ENCODE measurements around the gene CSMD2.

The CSMD2 gene

DNA sequence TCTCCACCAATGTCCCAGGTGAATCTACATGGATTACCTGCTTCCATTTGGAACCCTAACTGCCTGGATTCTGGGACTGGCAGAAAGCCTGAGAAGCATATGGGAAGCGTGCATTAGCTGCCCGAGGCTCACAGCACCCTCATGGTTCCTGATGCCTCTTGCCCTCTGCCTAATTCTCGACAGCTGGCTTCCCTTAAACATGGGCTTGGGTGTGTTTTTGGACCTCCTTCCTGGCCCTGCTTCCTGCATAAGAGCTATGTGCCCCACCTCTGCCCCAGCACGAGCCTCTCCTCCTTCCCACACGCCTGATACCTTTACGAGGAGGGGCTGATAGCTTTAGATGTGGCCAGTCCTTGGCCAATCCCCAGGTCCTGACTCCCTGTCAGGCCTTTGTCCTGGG is 453.5 kb downstream of the CSMD2 start:
- no peak for DNase-seq (ENCODE audit: extremely low read depth, low read depth)
- TF ChIP-seq, protein P1, sequence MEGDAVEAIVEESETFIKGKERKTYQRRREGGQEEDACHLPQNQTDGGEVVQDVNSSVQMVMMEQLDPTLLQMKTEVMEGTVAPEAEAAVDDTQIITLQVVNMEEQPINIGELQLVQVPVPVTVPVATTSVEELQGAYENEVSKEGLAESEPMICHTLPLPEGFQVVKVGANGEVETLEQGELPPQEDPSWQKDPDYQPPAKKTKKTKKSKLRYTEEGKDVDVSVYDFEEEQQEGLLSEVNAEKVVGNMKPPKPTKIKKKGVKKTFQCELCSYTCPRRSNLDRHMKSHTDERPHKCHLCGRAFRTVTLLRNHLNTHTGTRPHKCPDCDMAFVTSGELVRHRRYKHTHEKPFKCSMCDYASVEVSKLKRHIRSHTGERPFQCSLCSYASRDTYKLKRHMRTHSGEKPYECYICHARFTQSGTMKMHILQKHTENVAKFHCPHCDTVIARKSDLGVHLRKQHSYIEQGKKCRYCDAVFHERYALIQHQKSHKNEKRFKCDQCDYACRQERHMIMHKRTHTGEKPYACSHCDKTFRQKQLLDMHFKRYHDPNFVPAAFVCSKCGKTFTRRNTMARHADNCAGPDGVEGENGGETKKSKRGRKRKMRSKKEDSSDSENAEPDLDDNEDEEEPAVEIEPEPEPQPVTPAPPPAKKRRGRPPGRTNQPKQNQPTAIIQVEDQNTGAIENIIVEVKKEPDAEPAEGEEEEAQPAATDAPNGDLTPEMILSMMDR (IDR thresholded peaks at IDR 0.05; ENCODE audit: low read depth, low read length) = no peak

DNA sequence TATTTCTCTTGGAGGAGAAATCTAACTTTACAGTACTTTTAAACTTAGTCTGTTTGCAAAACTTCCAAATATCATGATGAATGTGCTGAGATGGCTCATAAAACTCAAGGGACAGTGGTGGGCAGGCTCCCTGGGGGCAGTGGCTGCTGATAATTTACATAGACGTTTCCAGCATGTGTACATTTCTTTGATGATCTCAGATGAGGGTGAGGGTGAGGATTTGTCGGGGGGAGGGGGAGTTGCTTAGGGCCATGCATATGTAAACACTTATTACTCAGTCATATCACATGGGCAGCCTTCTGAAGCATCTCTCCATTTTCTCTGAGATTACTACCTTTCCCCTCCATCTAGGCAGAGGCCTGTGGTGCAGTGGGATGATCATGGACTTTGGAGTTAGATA is 454.1 kb downstream of the CSMD2 start:
- DNase-seq (ENCODE audit: extremely low read depth, low read depth) = no peak
- TF ChIP-seq, protein P1 (IDR thresholded peaks at IDR 0.05; ENCODE audit: low read depth, low read length) = no peak

DNA sequence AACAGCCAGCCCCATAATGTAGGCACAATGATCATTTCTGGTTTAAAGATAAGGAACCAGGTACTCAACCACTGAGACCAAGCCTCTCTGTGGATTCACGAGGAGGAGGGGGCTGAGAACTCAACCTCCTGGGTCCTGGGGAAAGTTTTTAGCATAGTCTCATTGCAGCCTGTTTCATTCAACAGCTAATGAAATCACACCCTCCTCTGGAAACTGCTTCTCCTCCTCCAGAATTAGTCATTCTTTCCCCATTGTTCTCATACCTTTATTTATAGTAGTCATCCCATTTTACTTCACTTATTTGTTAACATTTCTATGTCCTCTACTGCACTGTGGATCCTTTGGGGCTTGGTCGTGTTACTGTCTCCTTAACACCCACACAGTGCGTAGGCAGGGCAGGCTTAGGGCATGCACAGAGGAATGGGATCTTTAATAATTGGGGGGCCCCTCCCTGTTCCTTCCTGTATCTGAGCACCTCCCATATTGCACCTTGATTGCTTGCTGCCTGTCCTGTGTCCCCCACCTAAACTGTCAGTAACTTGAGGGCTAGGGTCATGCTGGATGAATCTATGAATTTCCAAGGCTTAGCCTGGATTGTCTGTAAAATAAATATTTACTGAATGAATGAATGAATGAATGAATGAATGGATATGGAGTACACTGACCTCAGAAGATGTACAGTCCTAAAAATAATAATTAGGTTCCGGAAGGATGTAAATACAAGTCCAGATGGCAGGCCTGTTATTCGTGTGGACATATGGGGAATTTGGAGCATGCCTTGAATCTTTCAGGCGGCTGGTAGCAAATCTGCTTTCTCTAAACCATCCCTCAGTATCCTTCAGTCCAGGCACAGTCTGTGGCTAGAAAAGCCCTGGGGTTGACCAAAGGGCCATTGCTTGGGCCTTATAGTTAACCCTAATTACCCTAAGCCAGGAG is 455.0 kb downstream of the CSMD2 start:
- TF ChIP-seq, protein P1 (IDR thresholded peaks at IDR 0.05; ENCODE audit: low read depth, low read length) = no peak
- no peak for DNase-seq (ENCODE audit: extremely low read depth, low read depth)

DNA sequence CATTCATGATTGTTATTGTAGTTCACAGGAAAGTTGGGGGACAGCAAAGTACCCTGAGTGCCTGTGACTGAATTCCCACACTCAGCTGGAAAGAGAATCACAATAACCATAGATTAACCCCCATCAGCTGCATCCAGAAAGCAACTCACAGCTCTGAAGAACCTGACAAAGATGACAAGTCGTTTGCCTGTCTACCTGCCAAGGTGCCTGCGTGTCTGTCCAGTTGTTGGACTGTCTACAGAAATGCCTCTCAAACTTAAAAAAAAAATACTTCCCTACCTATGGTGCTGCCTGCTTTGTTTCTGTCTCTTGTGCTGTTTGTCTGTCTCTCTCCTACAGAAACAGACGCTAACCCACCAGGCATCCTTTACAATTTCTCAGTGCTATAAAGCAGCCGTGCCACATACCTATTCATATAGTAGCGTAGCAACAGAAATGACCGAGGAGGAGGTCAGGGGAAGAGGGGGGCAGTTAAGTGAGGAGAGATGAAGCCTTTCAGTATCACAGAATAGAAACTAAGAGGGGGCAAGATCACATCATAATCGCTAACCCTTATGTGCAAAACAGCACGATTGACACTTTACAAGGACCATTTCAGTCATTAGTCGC is 455.8 kb downstream of the CSMD2 start:
- TF ChIP-seq, protein P1 (IDR thresholded peaks at IDR 0.05; ENCODE audit: low read depth, low read length) = no peak
- no peak for DNase-seq (ENCODE audit: extremely low read depth, low read depth)

DNA sequence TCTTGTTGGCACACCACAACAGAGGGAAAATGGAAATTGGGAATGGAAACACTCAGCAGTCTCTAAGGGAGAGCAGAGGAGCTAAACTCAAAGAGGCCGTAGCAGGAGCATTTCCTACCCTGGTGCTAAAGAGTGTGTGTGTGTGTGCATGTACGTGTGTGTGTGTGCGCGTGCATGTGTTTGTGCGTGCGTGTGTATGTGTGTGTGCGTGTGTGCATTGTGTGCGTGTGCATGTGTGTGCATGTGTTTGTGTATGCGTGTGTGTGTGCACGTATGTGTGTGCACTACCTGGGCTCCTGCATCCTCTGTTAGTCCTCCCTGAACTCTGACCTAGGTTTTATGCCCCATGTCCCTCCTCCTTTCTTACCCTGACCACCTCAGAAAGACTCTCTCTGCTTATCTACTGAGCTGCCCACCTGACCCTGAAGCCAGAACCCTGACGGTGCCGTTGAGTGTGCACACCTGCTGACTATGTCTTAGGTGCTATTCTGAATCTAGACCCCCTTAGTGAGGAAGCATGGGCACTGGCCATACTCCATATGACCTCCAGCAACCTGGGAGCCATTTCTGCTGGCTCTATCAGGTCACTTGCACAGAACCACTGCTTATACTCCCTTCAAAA is 458.3 kb downstream of the CSMD2 start:
- TF ChIP-seq, protein P1 (IDR thresholded peaks at IDR 0.05; ENCODE audit: low read depth, low read length) = no peak
- DNase-seq (ENCODE audit: extremely low read depth, low read depth) = no peak

DNA sequence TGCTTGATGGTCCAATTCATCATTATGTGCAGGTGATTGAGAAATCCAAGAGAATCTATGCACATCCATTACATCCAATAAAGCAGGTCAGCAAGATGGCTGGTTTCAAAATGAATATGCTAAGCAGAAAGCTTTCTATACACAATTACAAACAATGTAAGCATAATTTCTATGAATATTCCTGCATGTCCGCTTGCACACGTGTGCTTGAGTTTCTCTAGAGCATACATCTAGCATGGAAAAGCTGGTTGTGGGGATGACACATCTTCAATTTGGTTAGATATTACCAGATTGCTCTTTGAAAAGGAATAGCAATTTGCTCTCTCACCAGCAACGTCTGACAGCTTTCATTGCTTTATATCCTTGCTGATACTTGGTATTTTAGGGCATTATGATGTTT is 461.6 kb downstream of the CSMD2 start:
- DNase-seq (ENCODE audit: extremely low read depth, low read depth) = no peak
- TF ChIP-seq, protein P1 (IDR thresholded peaks at IDR 0.05; ENCODE audit: low read depth, low read length) = no peak

Measured in AG09319 (cell line).